HG03354 (cell line): Measurements from ENCODE around the gene MCTP1.
"Not testable (repeated sequence)": the region's sequence is repeated elsewhere in the genome, so short reads cannot be mapped to it uniquely, and the experiment has no call there.

ENCODE experiments used
- ATAC-seq: cut with Tn5 transposase; IDR thresholded peaks from one replicate; pipeline ENCODE4 v1.9.1; 2021; ENCODE audit warnings: mild to moderate bottlenecking; ENCODE audit not compliant: unreplicated experiment, poor library complexity, severe bottlenecking

Gene MCTP1

DNA sequence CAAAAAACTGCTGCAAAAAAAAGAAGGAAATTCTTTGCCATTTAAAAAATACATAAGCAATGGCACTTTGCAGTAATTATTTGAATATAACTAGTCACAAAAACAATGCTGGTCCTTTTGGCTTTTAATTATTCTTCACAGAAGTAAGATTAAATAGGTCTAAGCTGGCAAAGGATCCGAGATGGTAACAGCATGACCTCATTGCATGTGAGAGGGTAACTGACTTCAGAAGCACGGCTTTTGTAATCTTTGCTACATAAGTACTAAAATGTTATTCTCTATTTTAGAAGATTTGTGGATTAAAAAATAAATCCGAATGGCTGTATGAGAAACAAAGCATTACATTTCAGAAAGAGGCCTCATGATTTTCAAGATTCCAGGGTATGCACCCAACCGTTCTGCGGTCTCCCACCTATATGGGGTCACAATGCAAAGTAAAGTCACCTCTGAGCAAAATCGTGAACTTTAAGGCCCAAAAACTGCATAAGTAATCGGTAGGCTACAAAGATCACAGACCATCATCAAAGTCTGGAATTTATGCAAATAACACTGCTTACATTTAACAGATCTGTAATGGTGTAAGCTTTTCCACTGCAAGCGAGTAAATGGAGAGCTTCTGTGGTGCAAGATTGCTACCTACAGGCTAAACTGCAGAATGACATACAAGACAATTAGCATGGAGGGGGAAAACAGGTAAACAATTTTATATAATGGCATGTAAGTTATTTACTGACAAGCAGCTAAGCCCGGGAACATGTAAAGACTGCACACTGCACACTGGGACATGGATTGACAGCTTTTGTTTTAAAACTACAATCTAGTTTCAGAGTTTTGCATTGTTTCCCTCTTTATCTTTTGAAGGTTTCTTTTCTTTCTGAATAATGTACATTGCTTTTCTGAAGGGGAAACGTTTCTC lies 434.8 kb downstream of the MCTP1 start:
- peak; percentile 91 for ATAC-seq

GRCh38 chr5:94849324-94849723 lies 435.6 kb downstream of the MCTP1 start:
- no peak for ATAC-seq

DNA sequence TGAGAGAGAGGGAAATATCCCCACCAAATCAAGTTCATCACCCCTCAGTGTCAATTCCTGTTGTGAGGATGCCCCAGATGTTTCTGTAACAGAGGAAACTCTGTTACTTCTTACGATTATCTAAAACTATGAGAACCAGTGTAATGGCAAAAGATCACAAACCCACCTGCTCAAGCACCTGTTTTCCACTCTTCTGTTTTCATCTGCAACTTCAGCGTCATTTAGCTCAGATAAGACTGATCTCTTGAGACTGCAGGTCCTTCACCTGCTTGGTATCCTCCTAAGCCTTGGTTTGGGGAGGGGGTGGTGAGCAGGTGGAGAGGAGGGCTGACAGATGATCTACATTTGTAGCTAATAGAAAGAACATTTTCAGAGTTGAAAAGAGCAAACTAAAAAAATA lies 437.2 kb downstream of the MCTP1 start:
- ATAC-seq = no peak

GRCh38 chr5:94847019-94847418 lies 437.9 kb downstream of the MCTP1 start:
- no peak for ATAC-seq

GRCh38 chr5:94845696-94846095 lies 439.2 kb downstream of the MCTP1 start:
- peak; percentile 67 for ATAC-seq

DNA sequence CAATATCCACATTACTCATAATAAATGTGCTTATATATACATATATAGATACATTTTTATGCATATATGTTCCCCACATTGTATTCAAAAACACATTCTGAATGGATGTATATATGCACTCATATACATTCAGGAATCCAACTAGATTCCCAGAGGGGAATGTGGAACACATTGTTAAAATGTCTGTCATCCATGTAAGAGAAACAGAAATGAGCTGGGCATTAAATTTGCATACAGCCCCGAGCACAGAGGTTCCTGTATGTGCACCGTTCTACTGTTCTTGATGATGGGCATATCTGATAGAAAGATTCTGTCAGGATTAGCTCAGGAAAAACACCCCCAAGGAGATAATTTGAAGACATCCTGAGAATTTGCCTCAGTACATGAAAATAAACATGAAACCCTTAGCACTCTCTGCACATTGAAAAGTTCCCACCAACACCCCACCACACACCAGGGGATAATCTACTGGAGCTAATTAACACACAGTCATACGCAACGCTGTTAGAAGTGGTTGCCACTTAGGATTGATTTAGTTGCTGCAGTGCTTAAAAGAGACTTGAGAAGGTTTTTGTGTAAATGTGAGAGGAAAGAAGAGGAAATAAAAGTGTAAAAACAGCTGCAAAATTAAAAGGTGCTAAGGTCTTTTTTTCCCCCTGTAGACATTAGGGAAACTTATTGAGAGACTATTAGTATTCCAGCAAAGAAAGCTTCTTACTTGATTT lies 443.1 kb downstream of the MCTP1 start:
- no peak for ATAC-seq

GRCh38 chr5:94833851-94834250 lies 451.0 kb downstream of the MCTP1 start:
- ATAC-seq = no peak

DNA sequence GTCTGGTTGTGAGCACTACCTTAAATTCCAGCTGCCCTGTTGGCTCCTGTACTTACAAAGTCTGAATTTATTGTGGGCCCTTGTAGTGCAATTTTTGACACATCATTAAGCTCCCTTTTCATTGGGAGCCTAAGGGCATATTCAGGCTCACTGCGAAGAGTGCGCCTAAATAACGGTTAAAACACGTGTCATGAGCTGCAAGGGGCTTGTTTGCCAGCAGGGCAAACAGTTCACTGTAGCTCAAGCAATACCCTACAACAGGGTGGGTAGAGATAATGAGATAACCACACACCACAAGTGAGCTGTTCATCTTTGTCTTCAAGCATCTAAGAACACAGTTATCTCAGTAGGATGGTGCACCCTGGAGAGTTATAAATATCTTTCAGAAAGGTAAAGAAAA lies 452.2 kb downstream of the MCTP1 start:
- no peak for ATAC-seq

GRCh38 chr5:94830520-94830919 lies 454.4 kb downstream of the MCTP1 start:
- peak; percentile 74 for ATAC-seq

DNA sequence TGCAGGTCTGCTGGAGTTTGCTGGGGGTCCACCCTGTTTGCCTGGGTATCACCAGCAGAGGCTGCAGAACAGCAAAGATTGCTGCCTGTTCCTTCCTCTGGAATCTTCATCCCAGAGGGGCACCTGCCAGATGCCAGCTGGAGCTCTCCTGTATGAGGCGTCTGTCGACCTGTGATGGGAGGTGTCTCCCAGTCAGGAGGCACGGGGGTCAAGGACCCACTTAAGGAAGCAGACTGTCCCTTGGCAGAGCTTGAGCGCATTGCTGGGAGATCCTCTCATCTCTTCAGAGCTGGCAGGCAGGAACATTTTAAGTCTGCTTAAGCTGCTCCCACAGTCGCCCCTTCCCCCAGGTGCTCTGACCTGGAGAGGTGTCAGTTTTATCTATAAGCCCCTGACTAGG lies 456.7 kb downstream of the MCTP1 start:
- not testable (repeated sequence) for ATAC-seq

DNA sequence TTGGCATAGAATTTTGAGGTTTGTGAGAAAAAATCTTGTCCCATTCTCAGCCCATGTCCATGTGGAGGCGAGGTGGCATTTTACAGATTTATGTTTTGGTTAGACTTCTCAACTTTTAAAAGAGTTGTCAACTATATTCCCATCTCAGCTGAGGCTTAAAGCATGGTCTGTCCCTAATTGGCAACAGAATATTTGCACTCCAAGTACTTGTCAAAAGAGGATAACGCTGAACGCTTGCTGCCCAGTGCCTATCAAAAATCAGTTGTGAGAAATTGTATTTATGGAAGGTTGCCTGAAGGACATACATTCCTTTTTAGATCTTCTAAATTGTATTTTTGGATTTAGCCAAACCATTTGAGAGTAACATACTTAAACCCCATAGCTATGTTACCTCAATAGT lies 464.4 kb downstream of the MCTP1 start:
- no peak for ATAC-seq

GRCh38 chr5:94818904-94819303 lies 466.0 kb downstream of the MCTP1 start:
- no peak for ATAC-seq

DNA sequence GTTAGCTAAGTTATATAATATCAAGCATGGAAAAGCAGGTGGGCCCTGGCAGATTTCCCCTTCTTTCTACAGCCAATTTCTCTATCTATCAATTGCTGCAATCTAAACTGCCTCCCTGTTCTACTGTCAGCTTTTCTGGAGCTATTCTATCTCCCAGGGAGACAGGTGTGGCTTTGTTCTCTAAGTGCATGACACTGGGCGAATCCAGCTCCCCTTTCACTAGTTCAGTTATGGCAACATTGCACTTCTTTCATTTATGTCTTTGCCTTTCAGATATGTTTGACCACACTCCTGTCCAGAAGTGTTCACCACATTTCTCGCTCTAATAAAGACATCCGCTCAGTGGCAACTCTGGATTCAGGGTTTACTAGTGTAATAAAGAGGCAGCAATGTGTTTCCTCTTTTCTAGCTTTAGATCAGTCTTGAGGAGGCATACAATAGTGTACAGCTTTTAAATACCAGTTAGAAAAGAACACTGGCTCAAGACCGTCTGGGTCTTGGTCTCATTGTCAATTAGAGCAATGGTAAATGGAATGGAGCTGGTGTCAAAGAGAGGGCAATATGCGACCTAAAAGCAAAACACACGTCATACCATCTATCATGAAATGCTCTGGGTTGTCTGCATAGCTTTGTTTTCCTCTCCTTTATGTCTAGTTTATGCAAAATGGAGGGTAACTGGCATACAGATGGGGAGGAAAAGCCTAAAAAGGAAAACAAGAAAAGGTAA lies 469.4 kb downstream of the MCTP1 start:
- no peak for ATAC-seq

- ATAC-seq = no peak
Observed at GRCh38 chr5:94812232-94812631, 472.7 kb downstream of the MCTP1 start.

GRCh38 chr5:94811331-94811730 lies 473.6 kb downstream of the MCTP1 start:
- no peak for ATAC-seq

GRCh38 chr5:94810877-94811276 lies 474.0 kb downstream of the MCTP1 start:
- ATAC-seq = no peak

DNA sequence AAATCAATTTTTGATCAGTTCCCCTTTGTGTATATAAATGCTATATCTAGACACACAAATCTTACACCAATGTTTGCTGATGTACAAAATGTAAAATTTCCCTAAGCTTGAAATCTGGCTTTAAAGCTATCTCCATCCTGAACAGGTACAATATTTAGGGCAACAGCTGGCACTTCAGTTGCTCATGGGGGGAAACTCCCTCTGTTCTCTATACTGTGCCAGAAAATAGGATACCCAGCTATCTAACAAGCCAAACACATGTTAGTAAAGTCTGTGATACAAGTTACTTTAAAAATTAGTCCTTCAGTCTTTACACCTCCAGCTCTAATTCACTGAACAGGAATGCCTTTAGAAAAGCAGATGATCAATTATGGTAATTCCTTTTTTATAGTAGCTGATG lies 474.6 kb downstream of the MCTP1 start:
- ATAC-seq = no peak

- no peak for ATAC-seq
Observed at GRCh38 chr5:94808497-94808896, 476.4 kb downstream of the MCTP1 start.

DNA sequence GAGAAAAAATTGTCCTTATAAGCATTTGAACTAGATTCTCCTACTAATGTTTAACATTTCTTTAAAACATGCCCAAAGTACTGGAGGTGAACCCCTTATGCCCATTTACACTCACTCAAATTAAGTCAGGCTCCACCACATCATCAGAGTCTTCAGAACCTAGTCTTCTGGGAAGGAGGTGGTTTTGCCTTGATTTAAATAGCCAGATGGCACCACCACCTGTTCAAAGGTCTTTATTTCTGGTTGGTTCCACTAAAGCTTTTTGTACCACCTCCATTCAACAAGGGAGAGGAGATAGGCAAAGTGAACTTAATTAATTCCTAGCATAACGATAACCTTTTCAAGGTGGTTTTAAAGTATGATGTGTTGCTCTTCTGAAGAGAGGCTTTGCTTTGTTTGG lies 476.9 kb downstream of the MCTP1 start:
- no peak for ATAC-seq

- no peak for ATAC-seq
Observed at GRCh38 chr5:94802450-94802849, 482.4 kb downstream of the MCTP1 start.
